ENCODE data around the gene KCNF1.

Gene KCNF1

DNA sequence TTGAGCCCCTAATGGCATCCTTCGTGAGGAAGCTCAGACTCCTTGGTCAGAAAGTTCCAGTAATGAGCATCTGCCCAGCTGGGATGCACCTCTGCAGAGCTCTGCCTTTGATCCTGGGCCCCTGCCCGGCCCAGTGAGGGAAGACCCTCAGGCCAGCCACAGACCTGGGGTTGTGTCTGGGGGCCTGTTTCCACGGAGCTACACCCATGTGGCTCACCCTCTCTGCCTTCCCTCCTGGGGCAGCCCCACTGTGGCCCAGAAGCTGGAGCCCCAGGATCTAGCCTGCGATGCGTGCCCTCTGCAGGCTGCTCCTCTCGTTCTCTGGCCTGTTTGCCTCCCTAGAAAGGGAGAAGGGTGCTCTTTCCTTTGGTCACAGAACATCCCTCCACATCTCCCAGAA lies 9.8 kb downstream of the KCNF1 start:
- DNase-seq: no peak

DNA sequence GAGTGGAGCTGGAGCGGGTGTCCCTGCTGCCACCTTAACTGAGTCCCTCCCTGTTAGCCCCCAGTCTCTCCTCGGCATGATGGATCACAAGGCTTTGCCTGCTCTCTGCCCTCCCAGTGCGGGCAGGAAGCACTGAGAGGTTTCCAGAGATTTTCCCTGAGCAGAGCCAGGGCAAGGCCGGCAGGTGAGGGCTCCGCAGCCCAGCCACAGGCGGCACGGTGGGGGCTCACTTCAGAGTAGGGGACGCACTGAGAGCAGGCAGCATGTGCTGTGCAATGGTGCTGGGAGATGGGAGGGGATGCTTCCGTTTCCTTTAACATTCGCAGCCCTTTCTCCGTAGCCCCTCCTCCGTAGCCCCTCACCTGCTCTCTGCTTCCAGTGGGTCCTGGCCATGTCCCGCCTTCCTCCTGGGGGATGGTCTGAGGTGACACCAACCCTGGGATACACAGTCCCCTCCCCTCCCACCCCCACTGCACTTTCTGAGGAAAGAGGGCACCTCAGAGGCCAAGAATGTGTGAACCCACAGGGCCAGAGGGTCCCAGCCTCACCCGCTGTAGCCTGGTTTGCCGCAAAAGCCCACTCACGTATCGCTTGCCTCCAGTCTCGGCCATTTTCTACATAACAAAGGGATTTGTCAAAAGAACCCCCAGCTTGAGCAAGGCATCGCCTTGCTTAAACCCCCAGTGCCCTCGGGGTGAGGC lies 10.7 kb downstream of the KCNF1 start:
- no peak for DNase-seq

DNA sequence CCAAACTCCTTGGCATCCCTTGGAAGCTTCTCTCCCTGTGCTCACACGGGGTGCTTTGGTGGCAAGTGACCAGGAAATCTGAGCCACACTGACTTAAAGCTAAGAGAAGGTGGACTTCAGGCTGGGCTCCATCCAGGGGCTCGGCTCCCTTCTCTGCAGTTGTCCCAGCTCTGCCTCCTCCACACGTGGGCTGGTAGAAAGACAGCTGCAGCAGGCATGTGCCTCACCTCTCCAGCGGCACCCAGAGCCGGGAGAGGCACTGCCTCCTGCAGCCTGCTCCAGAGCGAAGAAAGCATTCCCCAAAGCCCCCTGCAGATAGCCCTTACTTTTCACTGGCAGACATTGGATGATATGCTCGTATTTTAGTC lies 11.3 kb downstream of the KCNF1 start:
- no peak for DNase-seq

DNA sequence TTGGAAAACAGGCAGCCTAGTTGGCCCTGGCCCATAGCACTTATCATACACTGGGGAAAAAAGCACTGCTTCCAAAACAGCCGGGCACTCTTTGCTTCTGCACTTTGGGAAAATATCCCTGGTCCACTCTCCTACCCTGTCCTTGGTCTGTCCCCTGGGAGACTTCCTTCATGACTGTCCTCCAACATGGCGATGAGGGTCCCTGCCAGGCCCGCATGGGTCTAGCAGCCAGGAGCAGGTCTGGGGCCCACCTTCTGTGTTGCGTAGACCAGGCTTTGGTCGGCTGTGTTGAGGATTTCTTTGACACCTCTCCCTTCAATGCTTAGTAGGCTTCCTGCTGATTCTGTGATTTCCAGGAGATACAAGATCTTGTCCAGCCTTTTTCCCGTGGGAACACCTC lies 12.2 kb downstream of the KCNF1 start:
- no peak for DNase-seq

DNA sequence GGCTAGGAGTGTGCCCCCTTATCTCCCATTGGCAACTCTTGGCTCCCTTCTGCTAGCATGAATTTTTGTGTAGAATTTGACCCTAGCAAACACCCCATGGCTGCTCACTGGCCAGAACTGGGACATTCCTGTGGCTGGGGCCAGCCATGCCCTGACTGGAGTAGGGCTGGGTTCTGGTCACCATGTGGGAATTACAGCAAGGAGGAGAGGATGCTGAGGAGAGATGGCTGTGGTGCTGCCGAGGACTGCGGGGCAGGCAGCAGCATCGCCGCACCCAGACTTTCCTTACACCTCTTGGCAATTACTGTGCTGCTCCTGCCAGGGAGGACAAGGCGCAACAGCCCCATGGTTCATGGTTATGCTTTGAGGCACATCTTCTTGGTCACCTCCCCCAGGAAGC lies 12.7 kb downstream of the KCNF1 start:
- no peak for DNase-seq

DNA sequence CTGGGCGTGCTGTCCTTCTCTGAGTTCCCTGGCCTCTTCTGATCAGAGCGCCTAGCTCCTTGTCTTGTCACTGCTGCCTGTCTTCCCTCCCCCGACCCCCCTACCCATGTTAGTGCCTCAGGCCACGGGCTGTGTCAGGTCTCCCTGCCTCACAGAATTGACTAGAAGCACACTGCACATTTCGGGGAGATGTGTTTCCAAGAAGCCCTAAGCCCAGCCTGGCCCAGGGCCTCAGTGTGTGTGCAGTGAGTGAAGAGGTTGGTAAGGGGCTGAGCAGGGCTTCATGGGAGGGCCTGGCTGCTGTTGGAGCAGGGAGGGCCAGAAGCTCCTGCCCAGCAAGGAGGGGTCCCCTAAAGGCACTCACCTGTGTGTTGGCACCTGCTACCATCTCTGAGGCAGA lies 13.1 kb downstream of the KCNF1 start:
- DNase-seq: no peak

DNA sequence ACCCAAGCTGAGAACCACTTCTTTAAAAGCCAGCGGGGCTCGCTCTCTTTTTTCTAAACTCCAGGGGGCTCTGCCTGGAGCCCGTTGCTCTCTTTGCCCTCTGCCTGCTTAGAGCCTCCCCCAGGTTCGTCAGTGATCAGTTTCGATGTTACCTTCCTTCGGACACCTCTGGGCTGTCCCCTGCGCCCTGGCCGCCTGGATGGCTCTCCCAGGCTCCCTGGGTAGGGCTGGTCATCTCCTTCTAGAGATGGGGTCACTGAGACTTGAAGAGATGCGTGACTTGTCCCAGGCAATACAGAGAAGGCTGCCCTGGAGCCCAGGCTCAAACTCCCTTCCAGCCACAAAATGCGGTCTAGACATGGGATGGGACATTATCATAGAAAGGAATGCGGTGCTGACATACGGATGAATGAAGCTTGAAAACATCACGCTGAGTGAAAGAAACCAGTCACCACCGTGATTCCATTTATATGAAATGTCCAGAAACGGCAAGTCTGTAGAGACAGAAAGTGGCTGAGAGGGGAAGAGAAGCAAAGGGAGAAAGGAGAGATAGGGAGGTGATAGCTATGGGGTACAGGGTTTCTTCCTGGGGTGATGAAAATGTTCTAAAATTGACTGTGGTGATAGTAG lies 14.6 kb downstream of the KCNF1 start:
- no peak for DNase-seq

DNA sequence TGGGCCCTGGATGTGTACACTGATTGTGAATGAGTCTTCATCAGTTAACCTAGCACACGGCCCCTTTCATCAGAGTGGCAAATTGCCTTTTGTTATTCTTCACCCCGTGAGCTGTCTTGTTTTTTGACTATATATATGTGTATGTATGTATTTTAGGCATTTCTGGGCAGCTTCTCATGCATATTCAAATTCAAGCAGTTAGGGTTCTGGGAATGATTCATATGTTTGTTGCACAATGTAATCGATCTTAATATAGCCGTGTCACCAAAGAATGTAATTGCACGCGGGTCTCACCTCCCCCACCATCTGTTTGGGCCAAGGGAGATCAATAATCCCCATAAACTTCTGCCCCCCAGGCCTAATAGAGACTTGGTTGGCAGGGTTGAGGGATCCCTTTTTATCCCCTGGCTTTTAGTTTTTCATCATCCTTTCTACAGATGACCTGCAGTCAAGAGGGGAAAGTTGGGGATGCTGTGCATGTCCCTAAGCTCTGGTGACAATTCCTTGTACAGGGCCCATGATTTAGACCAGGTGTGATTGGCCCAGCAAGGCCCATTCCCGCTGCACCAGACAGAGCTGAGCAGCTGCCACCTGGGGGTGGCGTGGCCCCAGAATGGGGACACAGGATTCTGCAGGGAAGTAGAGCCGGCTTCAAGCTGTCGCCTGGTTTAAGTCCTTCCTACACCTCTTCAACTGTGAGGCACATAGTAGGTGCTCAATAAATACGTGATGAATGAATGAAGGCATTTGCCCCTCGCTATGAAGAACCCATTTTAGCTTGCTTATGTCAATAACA lies 19.2 kb downstream of the KCNF1 start:
- DNase-seq: no peak

DNA sequence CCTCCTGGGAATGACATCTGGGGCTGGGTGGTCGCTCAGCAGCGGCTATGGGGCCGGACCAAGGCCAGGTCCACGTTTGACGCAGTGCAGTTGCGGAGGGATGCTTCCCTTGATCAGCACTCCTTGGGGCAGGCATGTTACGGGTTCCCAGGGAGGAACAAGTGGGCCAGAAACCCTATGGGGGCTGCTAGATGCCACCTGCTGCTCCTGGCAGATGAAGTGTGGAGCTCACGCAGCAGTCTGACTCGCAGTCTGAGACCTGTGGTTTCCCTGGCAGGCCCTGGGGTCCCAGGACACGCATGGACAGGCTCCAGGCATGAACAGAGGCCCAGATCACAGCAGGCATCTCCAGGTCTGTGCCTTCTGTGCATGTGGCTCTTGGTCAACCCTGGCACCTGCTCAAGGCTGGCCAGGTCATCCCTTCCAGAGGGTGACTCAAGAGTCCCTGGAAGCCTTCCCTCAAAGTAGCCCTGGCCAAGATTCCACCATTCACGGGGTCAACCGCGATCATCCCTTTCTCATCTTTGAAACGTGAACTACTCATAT lies 20.0 kb downstream of the KCNF1 start:
- no peak for DNase-seq

DNA sequence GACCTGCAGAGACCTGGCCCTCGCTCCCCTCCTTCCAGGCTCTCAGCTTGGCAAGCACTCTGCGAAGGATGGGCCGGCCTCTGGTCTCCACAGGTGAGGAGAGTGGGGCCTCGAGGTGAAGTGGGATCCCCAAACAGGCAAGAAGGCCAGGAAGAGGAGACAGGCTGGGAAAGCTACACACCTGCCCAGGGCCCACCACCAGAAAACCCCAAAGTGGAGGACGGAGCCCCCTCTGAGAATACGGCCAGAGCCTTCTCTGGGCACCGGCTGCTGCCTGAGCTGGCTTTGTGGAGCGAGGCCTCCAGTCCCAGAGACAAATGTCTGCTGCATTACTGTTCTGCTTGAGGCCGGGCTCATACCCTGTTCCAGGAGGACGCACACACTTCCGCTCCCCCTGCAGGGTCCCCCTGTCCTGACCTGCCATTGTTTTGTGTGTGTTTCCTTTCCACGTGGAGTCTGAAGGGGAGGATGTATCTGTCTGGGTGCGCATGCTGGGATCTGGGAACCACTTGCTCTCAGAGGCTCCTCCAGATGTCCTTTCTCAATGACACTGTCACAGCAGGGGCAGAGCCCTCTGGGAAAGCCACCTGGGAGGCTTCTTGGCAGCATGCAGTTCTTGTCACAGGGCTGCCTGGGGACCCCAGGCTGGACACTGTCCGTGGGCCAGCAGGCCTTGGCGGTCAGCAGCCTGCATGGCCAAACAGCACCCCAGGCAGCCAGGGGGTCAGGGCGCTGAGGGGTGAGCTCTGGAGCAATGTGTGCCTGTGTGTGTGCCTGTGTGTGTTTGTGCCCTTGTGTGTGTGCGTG lies 20.8 kb downstream of the KCNF1 start:
- no peak for DNase-seq

DNA sequence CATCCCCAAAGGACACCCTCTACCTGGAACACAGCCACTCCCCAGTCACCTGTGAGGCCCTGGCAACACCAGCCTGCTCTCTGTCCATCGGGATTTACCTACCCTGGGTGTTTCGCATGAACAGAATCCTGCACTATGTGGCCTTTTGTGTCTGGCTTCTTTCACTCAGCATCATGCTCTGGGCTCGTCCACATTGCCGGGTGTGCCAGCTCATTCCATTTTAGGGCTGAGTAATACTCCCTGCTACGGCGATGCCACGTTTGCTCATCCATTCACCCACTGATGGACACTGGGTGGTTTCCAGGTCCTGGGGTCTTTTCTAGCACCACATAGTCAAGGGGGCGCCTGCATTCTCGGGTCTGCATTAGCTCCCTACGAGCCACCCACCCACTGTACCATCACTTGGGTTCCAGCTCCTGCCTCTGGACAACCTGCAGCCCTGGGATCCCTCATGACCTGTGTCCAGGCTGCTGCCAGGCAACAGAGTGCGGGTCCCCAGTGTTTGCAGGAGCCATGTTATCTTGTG lies 22.0 kb downstream of the KCNF1 start:
- no peak for DNase-seq

DNA sequence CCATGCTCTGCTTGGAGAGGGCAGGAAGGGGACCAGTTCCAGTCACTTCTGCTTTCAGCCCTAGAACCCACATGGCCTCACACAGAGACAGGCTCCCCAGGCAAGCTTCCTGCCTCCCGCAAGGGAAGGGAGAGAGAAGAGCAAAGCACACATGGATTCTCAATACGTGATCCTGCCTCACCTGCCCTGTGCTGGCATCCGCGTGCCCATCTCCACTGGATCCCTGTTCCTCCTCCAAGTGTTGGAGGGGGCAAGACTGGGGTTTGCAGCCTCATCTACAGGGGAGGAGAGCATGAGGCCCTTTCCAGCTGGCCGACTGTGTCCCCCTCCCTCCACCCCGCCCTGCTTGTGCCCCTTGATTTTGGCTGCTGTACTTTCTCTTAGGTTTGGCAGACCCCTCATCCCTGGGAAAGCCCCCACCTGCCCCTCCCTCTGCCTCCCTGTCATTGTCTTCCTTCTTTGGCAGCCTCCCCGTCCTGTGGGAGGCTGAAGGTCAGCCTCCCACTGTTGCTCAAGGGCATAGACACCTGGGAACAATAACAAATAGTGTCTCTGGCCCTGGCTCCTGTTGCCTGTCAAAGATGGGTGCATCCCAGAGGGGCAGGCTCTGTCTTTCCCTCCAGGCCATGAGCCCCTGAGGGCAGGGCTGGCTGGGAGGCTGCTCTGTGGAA lies 22.7 kb downstream of the KCNF1 start:
- no peak for DNase-seq

DNA sequence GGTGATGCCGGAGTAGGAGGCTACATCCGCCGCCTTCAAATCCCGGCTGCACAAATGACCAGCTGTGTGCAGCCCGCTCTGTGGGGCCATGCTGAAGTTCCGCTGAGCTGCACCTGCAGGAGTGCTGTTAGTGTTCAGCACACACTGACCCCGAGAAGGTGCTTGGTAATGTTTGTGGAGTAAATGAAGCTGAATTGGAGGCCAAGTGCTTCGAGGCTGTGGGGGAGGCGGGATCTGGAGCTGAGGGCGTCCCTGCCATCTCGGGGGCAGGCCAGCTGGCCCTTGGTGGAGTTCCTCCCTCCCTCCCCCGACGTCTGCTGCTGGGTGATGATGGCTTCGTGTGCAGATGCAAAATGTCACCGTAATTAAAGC lies 23.2 kb downstream of the KCNF1 start:
- DNase-seq: no peak

DNA sequence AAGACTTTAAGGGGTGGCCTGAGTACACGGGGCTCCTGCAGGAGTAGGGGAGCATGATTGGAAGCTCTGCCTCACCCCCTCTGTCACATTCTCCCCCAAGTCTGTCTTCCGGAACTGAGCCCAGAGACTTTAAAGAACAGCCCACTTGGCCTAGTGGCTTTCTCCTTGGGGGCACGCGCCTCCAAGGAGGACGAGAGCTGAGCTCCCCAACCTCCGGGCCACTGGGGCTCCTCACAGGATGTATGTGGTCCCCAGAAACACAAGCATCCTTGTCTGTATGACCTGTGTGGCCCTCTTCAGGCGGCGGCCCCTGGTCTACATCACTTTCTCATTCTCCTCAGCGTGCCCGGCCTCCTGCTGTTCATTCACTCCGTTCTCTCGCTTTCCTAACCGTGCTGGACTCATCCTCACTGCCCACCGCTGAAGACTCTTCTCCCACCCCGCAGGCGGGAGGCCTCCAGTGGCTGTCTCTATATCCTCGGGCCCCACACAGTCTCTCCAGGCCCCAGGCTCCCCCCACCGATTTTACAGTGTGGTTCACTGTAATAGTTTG lies 23.7 kb downstream of the KCNF1 start:
- DNase-seq: no peak

DNA sequence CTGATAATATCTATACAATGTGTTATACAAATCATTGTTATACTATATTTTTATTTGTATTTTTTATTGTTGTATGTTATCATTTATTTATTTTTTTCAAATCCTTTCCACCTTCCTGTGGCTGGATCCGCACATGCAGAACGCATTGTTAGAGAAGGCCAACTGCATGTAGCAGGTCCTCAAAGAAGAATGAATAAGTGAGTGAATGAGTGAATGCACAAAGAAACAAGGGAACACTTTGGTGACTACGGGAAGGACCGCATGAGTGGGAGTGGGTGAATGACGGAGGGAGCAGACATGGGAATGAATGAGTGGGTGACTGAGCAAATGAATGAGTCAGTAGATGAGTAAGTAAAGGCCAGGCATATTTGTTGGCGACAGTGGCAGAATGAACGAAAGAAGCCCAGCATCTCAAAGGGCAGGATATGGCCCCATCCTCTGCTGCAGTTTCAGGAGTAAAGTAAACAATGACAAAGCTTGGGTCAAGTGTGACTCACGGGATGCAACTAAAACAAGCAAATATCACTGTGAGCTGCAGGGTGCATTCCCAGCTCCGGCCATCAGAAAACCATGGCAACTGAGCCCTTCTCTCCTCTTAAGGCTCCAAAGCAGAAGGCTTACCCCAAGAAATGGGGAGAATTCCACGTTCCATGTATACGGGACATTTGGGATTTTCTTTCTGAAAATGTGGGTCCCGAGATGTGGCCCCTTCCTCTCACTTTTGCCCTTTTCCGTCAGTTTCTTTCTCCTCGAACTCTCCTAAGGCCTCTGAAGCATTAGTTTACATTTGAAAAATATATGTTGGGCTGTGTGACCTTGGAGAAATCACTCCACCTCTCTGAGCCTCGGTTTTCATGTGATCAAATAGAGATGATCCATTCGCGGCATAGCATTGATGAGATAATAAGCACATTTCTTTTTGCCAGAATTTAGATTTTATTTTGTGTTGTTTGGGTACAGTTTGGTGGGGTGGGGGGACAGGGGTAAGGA lies 24.5 kb downstream of the KCNF1 start:
- no peak for DNase-seq

DNA sequence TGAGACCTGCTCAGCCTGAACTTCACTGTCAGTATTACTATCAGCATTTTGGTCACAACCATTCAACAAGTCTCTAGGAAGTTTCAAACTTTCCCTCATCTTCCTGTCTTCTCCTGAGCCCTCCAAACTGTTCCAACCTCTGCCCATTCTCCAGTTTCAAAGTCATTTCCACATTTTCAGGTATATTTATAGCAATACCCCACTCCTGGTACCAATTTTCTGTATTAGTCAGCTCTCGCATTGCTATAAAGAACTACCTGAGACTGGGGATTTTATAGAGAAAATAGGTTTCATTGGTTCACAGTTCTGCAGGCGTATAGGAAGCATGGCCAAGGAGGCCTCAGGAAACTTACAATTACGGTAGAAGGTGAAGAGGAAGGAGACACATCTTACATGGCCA lies 27.3 kb downstream of the KCNF1 start:
- DNase-seq: no peak

DNA sequence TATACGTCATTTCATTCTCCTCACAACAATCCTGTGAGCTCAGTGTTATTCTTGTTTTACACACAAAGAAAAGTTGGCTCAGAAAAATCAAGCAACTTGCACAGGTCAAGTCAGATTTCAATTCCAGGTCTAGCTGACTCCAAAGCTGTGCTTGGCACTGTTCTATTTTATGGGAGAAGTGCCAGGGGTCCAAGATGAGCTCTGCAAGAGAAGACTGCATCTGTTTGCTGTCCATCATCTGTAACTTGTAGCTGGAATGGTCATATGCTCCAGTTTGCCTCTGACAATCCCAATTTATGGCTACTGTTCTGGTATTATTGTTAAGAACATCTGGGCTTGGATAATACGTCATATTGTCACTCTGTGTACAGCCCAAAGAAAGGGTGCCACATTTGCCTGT lies 28.9 kb downstream of the KCNF1 start:
- no peak for DNase-seq

DNA sequence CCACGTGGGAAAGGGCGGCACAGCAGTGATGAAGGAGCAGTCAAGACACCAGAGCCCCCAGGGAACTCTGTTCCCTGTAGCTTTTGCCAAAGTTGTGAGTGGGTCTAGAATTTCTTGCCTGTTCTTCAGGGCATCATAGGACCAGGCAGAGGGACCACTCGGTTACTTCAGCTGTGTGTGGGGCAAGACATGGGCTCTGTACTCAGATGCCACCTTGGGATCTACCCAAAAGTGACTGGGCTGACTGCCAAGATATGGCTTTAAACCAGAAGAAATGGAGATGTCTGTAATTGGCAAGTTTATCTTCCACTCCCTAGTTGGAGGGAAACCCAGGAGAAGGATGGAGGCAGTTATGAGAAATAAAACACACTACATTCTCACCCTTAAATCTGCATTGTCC lies 29.6 kb downstream of the KCNF1 start:
- DNase-seq: no peak

DNA sequence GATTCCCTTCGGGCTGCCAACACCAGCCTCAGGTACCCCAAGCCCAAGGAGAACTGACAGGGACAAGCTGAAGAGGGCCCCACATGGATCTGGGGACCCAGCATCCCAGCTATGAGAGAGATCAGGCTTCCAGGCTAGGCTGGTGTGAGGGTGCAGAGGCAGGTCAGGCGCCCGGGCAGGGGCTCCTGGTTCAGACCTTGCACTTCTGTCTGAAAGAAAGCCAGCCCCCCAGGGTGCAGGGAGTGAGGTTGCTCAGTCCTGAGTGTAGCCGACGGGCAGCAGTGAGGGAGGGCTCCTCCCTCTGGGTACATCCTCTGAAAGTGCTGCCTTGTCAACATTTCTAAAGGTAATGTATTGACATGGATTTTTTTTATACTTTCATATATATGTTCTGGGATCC lies 33.1 kb downstream of the KCNF1 start:
- no peak for DNase-seq

DNA sequence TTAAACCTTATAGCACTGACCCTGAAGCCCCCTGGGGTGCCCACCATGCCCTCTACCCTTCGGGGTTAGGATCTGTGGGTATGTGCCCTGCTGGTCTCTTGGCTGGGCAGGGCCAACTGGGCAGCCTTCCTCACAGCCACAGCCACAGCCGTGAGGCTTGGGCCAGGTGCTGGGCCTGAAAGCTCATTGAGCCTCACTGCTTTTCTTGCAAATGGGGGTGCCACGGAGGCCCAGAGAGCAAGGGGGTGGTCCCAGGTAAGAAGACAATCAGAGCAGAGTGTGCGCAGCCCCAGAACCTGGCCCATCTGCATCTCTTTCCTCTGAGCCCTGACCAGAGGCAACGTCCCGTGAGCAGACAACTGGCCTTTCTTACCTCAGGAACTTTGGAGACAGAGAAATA lies 34.7 kb downstream of the KCNF1 start:
- DNase-seq: no peak

DNA sequence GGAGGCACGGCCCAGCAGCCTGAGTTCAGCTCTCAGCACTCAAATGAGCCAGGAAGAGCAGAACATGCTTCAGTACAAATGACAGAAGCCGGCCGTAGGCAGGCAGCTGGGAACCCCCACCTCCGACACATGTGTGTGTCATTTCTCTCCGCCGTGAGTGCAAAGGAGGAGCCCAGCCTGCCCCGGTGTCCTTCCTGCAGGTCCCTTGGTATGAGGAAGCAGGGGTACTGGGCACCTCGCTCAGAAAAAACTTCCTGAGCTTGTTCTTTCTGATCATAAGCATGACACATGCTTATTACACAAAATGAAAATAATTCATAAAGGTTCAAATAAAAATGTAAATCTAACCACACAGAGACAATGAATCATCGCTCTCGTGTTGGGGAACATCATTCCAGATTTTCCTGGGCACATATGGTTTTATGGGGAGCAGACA lies 35.3 kb downstream of the KCNF1 start:
- no peak for DNase-seq

Data from NCI-H1694 (cell line).